DMS153 treated with DMSO at 0.1 percent for 48 hours (cell line): ENCODE measurements around the gene TIMM23.
A peak's percentile ranks its signal among the peaks of the same experiment; 100 is the strongest.
"Not testable (repeated sequence)": the region's sequence is repeated elsewhere in the genome, so short reads cannot be mapped to it uniquely, and the experiment has no call there.

Experiments
- DNase-seq: peaks from one replicate; lab custom pipeline; 2025; ENCODE audit not compliant: unreplicated experiment; lab: John Stamatoyannopoulos, UW

The TIMM23 gene, protein sequence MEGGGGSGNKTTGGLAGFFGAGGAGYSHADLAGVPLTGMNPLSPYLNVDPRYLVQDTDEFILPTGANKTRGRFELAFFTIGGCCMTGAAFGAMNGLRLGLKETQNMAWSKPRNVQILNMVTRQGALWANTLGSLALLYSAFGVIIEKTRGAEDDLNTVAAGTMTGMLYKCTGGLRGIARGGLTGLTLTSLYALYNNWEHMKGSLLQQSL

DNA sequence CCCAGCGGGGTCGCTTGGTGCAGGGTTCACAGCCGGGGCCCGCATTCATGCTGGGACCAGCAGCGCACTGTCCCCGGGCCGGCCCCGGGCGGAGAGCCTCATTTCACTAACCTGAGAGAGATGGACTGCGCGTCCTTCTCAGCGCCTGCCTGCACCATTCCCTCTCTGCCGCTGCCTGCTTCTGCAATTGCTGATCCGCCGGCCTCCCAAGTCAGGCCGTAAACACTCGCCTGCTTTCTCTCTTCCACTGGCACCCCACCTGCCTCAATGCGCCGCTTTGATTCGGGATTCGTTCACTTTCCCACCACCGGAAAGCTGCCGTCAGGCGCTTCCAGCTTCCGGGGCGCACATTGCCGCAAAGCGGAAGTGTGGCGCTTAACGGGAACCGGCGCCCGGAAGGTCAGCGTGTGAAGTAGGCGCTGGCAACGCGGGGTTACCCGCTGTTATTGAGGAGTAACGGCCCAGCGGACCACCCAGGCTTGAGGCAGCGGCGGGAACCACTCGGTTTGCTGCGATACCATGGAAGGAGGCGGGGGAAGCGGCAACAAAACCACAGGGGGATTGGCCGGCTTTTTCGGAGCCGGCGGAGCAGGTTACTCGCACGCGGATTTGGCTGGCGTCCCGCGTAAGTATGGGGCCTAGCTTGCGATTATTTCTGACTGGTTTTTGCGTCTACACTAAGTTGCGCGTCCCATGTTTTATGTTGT is at the start of gene TIMM23:
Gene TIMM23 (plus strand): TSS at position 384 of the 707 bp plus-strand sequence. CDS start 136 bp downstream, at position 520.
- peak; percentile 57 for DNase-seq

DNA sequence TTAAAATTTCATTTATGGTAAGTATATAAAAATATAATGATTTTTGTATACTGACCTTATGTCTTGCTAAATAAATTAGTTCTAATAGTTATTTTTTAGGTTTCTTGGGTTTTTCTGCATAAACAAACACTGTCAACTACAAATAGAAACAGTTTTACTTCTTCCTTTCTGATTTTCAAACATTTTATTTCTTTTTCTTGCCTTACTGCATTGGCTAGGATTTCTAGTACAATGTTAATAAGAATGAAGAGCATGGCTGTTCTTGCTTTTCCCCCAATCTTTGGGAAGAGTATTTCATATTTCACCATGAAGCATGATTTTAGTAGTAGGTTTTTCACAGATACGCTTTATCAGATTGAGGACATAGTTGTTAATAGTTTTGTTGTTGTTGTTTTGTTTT is 45.5 kb upstream of the TIMM23 start:
- DNase-seq, result not testable (repeated sequence)

DNA sequence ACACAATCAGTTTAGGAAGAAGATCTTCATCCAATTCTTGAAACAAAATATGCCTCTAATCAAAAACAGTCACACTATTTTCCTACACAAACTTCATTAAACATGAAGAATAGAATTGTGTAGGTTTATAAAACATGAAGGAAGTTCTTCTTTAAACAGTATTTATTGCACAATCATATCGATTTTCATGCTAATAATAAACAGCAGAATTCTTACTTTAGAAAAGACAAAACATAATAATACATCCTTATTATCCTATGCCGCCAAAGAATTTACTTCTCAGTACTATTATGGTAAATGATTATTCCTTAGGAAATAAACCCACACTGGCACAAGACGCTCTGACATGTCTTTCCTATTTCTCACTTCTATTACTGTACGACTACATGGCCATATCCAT is 41.0 kb upstream of the TIMM23 start:
- DNase-seq, result not testable (repeated sequence)

DNA sequence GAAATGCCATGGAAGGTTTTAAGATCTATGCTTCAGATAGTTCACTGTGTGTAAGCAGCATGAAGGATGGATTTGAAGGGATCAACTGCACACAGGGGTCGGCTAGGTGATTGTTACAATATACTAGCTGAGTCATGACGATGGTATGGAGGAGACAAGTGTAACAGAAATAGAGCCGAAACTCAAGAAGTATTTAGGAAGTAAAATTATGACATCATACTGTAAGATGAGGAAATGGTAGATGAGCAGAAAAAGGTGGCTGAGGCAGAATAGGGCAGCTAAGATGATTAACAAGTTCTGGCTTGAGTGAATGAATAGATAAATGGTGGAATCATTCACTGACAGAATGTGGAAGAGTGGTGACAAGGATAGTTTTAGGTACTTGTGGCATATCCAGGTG is 37.5 kb upstream of the TIMM23 start:
- not testable (repeated sequence) for DNase-seq

DNA sequence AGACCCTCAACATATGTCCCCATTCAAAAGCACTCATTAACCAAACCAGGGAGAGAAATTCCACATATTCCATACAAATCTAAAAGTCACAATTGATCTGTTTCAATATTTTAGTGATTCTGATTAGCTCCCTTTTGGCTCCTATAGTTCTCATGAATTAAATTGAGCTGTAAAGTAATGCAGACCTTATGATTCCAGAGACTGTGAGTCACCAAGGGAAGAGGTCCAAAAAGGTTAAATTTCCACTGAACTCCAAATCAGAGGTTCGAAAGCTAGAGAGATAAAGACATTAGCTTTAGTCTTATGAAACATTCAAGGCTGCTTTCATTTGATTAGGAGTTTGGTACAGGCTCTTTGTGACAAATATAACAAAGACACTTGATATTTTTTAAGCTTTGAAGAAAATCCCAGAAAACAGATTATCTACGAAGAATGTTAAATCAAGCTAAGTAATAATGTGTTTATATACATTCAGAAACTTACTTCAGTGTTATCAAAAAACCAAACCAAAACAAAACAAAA is 33.1 kb upstream of the TIMM23 start:
- not testable (repeated sequence) for DNase-seq

DNA sequence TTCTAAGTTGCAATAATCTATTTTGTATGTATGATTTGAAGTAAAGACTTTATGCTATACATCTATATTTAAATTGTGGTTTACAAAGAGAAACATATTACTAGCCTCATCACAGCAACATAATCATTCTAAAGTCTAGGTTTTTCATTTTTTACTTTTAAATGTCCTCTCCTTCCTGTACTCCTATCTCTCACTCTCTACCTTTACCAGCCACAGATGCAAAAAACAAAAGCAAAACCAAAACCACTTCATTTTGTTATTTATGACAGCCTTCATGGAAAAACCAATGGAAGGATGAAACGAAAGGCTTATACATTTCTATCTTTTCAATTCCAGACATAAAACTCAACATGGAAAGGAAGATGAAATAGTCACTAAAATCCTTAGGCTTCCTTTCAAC is 31.1 kb upstream of the TIMM23 start:
- not testable (repeated sequence) for DNase-seq

DNA sequence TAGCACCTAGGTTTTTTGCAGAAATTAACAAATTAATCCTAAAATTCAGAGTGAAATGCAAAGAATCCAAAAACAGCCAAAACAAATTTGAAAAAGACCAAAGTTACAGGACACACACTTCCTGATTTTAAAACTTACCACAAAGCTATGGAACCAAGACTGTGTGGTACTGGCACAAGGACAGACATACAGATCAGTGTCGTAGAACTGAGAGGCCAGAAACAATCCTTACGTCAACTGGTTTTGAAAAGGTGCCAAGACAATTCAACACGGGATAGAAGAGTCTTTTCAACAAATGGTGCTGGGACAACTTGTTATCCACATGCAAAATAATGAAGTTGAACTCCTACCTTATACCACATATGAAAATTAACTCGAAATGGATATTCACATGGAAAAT is 26.8 kb upstream of the TIMM23 start:
- DNase-seq, result not testable (repeated sequence)

DNA sequence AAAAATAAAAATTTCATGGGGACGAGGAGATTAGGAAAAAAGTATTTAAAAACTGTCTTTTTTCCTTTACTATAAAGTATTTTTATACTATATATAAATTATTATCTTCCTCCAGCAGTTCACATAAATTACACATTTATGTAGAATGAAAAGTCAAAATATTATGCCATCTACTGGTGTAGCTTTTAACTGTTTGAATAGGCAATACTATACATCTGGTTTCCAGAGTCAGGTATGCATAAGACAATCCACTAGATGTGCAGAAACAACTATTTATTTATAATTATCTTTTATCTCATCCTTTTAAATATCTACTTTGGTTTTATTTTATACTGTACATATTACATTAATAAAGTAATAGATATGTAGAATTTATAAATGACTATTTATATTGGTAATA is 24.9 kb upstream of the TIMM23 start:
- DNase-seq, result not testable (repeated sequence)

DNA sequence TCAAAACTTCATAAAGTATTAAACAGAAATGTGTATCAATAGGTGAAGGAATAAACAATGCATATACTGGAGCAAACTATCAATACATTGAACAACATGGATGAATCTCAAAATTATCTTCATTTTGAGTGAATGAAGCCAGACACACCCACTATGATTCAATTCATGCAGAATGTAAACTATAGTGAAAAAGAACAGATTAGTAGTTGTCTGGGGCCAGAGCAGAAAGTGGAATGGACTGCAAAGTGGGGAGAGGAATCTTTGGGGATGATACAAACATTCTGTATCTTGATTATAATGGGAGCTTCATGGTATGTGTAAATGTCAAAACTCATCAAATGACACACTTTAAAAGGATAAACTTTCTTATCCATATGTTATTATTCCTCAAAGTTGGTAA is 23.5 kb upstream of the TIMM23 start:
- DNase-seq, result not testable (repeated sequence)

DNA sequence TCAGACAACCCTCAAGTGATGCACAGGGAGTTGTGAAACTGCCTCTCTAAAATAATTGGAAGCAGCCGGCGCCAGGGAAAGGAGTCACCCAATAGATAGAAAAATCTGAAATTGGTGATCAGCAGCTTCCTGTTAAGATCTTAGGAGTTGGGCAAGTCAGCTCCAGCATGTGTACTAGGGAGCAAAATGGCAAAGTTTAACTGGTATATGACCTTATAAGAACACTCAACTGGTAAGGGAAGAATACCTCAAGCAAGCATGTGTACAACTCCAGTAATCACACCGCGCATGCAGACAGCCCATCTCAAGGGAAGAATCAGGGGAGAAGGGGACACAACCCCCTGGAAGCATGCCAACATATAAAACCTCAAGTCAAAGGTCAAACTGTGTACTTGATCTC is 17.9 kb upstream of the TIMM23 start:
- DNase-seq, result not testable (repeated sequence)

DNA sequence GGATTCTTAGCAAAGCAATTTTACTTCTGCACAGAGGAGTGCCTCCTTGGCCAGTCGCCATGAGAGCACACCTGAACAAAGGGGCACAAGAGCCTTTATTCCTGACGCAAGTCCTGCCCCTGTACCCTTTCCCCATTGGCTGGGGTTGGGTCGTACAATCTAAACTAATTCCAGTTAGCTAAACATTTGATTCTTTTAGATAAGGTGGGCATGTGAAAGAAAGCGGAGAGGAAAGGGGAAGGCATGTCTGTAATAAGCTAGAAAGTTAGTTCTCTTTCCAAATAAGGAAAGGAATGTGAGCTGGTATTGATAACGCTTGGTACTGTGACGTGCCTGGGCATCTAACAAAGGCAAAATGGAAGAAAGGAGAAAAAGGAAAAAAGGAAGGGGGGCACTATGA is 15.7 kb upstream of the TIMM23 start:
- DNase-seq, result not testable (repeated sequence)

DNA sequence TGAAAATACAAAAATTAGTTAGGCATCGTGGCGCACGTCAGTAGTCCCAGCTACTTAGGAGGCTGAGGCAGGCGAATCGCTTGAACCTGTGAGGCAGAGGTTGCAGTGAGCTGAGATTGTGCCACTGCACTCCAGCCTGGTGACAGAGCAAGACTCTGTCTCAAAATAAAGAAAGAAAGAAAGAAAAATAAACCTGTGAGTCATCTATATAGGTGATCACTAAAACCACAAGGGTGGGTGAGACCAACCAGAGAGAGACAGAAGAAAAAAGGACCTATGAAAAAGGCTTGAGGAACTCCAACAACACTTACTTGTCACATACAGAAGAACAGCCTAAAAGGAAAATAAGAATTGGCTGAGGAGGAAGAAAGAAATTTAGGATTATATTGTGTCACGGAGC is 14.4 kb upstream of the TIMM23 start:
- DNase-seq, result not testable (repeated sequence)

DNA sequence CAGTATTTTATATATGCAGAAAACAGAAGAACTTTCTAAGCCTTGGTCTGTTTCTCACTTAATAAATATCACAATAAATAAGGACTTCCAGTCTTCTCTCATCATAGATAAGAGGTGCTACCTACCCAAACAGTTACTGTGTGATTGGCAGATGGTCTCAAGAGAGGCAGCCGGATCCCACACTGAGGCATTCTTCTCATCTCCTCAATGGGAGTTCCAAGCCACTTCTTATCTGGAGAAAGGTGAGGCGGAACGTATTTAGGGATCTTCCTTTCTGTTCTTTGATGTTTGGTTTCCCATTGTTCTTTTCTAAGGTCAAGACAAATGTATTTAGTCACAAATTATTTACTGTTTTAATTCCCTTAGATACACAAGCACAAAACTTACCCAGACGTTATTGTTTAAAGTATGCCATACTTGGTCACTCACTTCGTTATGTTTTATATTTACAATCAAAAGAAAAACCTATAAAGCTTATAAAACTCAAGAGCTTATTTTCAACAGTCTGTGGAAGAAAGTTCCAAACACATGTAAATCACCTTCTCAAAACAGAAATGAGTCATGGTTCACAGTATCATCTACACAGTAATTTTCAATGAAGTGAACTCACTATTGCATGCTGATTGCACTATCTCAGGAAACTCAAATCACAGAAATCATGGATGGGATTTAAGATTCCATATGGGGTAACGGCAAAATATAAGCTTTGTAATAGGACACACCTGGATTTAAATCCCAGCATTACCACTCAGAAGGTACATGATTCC is 9.4 kb upstream of the TIMM23 start:
- not testable (repeated sequence) for DNase-seq

DNA sequence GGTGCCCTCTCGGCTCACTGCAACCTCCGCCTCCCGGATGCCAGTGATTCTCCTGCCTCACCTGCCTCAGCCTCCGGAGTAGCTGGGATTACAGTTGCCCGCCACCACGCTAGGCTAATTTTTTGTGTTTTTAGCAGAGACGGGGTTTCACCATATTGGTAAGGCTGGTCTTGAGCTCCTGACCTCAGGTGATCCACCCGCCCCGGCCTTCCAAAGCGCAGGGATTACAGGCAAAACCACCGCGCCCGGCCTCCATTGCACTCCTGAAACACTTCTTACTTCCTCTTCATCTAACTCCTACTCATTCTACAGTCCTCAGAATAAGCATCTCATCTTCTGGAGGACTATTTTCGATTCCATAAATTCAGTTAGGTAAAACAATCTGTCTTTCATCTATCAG is 1.3 kb upstream of the TIMM23 start:
- not testable (repeated sequence) for DNase-seq

DNA sequence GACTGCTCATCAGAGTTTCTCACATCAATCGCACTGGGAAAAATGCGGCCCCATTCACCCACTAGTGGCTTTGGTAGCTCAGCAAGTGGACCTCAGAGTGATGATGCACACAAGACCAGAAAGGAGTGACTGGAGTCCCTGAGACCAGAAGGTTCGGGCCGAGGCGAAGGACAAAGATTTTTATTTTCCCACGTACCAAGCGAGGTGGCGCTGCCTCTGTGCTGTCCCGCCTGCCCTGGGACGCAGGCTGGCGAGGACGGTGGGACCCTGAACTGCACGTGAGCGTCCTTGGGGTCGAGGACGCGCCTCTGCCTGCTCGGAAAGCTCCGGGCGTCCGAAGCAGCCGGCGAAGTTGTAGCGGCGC is 565 bp upstream of the TIMM23 start:
- DNase-seq, result not testable (repeated sequence)

DNA sequence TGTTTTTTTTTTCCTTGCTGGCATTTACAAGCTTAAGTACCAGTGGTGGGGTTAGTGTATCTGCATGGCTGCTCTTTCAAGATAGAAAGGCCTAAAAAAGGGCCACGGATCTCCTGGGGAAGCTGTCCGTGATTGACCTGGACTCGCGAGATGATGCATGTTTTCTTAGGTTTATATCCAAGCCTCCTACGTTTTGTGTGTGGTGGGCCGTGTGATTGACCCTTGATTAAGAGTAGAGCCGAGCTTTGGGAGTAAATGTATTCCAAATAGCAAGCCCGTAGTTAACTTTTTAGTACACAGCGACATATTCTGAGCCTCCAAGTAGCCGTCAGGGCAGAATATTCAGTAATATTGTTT is 502 bp downstream of the TIMM23 start:
- not testable (repeated sequence) for DNase-seq

DNA sequence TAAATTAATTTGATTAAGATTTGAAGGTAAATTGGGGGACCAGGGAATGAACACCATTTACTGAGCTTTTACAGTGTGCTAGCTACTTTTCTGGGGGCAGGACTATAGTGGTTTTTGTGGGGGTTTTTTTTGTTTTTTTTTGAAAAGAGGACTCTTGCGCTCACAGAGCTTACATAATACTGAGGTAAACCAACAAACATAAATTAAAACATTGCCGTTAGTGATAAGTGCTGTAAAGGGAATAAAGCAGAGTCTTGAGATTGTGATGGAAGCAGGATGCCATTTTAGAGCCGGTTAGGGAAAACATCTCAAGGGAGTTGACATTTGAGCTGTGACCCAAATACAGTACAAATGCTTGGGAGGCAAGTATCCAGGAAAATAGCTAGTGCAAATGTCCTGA is 1.8 kb downstream of the TIMM23 start:
- not testable (repeated sequence) for DNase-seq

DNA sequence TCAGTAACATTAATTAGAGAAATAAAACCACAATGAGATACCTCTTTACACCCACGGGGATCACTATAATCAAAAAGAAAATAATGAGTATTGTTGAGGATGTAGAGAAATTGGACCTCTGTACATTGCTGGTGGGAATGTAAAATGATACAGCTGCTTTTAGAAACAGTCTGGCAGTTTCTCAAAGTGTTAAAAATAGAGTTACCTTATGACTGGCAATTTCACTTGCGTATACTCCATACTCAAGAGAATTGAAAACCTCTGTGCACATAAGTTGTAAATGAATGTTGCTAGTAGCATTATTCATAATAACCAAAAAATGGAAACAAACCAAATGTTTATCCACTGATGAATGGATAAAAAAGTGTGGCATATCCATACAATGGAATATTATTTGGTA is 6.3 kb downstream of the TIMM23 start:
- DNase-seq, result not testable (repeated sequence)

DNA sequence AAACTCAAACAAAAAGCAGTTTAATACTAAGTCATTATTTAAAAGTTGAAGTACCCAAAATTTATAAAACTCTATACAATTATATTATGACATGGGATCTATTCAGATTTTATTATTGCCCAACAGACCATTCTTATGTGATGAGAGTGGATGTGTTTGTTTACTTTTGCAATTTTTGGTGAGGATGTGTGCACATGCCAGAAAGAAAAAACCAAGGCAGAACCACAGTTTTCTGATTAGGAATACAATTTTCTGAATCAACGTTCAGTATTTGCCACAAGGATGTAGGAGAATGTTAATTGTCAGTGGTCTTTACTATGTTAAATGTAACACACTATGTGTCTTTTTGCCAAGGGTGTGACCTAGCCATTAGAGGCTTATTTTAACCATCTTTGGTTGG is 9.1 kb downstream of the TIMM23 start:
- DNase-seq, result not testable (repeated sequence)

DNA sequence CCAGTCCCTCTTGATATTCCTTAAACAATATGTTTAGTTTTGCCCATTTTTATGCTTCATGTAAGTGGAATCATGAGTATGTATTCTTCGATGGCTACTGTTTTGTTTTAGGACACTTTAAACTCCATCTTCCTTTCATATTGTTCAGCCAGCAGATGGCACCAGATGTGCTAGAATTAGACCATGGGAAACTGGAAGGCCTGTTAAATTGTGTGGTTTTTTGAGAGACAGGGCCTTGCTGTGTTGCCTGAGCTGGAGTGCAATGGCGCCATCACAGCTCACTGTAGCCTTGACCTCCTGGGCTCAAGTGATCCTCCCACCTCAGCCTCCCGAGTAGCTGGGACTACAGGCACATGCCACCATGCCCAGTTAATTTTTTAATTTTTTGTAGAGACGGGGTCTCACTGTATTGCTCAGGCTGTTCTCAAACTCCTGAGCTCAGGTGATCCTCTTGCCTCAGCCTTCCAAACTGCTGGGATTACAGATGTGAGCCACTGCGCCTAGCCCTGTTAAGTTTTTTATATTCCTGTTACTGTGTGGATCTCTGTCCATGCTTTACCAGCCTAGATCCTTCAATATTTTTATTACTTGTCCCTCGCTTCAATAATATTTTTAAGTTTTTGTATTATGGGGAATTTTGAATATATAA is 11.4 kb downstream of the TIMM23 start:
- DNase-seq, result peak; percentile 15

DNA sequence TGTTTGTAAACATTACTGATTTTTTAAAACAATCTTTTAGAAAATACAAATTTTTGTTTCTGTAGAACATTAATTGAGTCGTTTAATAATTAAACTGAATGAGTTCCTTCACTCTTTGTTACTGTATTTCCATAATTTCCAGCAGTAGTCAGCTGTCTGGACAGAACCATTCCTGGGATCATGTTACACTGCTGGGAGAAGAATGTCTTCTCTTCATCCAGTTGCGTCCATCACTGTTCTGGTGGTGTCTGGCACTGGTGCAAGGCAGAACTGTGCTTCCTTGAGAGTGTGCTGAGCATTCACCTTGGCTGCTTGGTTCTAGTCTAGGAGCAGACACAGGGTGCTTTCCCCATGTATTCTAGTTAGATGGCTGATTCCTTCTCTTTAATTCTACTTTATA is 12.2 kb downstream of the TIMM23 start:
- not testable (repeated sequence) for DNase-seq
